Cardiac fibroblast (primary cell): Measurements from ENCODE around the gene SLCO2A1.

Experiments
- DNase-seq, 2 donors: peaks; one replicate each; pipeline versions ENCODE4 v3.0.0 to v3.0.0-alpha.2; 2010; ENCODE audit warnings: low read depth in 2 of 2
- H3K4me3 ChIP-seq, 2 donors: replicated peaks in 1 of 2; 1 replicate in 1 of 2; 2 replicates in 1 of 2; pipeline ENCODE4 v1.5.1; 2011; ENCODE audit warnings: low read depth in 2 of 2, low read length in 2 of 2, mild to moderate bottlenecking in 2 of 2, moderate library complexity in 1 of 2
- CTCF ChIP-seq: IDR thresholded peaks from one replicate; pipeline ENCODE4 v1.5.1; 2011; ENCODE audit warnings: low read depth, mild to moderate bottlenecking, low read length, inconsistent platforms

Gene SLCO2A1

DNA sequence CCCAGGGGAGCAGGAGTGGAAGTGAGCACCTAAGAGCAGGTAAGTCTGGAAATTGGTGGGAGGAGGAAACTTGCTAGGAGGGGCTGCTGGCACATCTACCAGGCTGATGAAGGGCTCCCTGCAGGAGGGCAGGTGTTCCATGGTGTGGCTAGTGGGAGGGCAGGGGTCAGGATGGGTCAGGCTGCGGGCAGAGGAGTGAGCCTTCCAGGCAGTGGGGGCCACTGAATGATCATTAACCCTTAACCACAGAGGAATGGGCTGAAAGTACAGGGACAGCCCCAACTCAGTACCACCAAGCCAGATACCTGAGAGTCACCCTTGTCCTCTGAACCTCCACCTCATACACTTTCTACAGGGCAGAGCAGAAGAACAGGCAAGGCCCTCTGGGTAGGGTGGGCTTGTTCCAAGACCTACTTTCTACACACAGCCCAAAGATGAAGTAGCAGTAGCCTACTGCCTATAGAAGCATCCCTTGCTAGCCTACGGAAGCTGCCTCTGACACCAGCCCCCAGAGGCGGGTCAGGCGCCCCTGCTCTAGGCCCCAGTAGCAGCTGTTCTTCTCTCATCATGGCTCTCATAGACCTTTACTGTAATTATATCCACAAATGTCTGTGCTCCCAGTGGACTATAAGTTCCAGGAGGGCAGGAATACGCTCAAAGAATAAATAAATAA, 138.6 kb downstream of the SLCO2A1 start:
- no peak overlapping the region for H3K4me3 ChIP-seq
- no peak for TF ChIP-seq CTCF
- DNase-seq: no peak

DNA sequence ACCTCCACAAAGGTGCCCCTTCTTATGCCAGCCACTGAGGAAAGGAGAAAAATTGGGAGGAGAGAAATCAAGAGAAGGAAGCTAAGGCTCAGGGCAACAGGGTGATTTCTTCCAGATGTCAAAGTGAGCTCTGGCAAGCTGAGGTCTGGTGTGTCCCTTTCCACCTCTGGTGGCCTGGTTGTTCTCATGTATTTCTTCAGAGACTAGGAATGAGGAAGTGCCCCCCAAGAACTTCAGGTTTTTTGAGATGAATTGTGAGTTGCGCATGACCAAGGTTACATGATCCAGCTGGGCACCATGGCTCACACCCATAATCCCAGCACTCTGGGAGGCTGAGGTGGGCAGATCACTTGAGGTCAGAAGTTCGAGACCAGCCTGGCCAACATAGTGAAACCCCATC, 139.7 kb downstream of the SLCO2A1 start:
- DNase-seq: no peak
- TF ChIP-seq CTCF: no peak
- no peak overlapping the region for H3K4me3 ChIP-seq

GRCh38 chr3:133888726-133889340, 140.9 kb downstream of the SLCO2A1 start:
- no peak overlapping the region for H3K4me3 ChIP-seq
- TF ChIP-seq CTCF: no peak
- no peak for DNase-seq

DNA sequence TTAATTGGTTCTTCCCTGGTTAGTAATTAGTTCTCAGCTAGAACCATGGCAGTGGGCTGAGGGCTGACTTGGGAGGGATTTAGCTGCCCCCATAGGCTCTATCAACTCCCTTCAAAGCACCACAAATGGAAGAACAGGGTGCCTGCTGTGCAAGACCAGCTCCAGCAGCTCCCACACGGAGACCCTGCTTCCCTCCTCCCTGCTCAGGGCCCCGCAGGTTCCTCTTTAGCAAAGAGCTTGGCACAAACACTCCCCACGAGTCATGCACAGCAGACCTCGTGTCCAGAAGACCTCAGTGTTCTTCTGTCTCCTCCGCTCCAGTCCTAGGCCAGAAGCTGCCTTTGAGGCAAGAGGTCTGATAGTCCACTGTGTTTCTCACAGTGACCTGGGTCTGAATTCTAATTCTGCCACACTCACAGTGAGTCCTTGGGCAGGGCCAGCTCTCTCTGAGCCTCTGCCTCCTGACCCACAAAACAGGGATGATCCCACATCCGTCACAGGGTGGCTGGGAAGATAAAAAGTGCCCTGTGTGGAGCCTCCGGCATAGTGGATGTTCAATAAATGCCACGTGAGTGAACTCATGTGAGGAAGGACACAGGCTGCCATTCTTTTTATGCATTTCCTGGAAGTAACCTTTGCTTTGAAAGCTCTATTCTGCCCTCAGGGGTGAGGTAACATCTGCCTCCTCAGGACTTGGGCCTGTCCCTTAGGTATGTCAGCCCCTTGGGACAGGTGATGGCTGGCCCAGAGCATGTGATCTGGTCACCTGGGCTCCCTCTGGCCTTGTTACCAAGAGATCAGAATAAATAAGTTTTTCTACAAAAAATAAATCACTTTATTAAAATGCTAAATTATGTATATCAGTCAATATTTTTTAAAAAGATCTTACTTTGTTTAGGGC, 141.7 kb downstream of the SLCO2A1 start:
- no peak overlapping the region for H3K4me3 ChIP-seq
- no peak for TF ChIP-seq CTCF
- no peak for DNase-seq

DNA sequence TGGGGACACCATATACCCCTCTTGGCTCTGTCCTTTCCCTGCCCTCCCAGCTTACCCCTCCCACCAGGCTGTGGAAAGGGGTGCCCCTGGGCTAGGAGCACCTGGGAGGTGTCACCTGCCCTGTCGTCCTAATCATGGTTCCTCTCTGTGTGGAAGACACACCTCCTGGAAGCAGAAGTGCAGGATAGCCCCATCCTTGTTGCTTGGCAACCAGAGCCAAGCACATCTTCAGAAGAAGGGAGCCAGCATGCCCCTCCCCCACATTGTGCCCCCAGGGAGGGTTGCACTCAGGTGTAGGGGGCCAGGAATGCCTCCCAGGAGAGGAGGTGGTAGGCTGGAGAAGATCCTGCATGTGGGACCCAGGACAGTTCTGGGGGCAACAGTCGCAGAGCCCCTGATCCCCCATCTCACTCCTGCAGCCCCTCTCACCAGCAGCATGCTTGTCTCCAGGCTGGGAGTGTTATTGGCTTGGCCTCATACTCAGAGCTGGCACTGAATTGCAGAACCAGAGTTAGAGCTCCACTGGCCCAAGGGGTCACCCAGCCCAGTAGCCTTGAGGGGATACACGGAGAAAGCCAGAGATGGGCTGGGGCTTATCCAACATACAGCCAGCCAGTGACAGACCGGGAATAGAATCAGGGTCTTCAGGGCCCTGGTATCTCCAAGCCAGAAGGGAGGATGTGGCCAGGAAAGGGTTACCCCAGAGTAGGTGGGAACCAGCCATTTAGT, 142.5 kb downstream of the SLCO2A1 start:
- DNase-seq: no peak
- TF ChIP-seq CTCF: no peak
- H3K4me3 ChIP-seq: no peak overlapping the region

GRCh38 chr3:133886031-133886722, 143.5 kb downstream of the SLCO2A1 start:
- DNase-seq: no peak
- no peak overlapping the region for H3K4me3 ChIP-seq
- TF ChIP-seq CTCF: no peak
